ENCODE measurements around the gene TKT. TPM values are rescaled to one million over a fixed set of nuclear protein-coding genes. Genes with fewer than 3 reads are reported as not detected.

TKT gene
- polyA plus RNA-seq, 2 of the 4 experiments (the other 2 are of a cell fraction), result 628 to 1,457 TPM

DNA sequence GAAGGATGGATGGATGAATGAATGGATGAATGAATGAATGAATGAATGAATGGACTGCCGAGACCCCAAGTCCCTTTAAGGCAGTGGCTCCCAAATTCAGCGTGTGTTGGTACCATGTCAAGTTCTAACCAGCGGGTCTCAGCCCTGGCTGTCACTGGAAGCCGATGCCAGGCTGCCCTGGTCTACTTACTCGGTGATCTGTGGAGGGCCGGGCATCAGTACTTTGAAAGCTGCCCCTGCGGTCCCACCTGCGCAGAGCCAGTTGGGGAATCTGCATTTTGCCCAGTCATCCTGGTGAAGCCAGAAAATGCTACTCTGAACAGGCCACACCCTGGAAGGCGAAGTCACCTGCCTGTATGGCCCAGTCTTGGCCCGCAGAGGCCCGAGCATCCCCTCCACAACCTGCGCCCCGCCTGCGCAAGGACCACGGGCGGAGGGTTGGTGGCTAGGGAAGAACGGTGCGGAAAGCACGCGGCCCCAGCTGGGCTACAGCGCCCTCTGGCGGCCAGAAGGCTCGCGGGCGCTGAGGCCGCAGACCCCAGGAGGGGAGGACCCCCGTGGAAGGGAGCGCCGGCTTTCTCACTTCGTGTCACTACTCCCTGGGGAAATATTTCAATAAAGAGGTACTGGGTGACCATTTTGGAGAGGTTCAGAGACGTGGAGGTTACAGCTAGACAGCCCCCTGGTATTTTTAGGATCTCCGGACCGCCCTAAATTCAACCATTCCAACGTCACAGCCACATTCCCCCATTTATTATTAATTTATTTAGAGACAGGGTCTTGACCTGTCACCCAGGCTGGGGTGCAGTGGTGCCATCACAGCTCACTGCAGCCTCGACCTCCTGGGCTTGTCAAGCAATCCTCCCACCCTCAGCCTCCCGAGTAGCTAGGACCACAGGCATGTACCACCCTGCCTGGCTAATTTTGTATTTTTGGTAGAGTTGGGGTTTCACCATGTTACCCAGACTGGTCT, 59.9 kb downstream of the TKT start (continued):
- TF ChIP-seq ZFP36 (IDR thresholded peaks at IDR 0.05; ENCODE audit: borderline replicate concordance, partially characterized antibody) (no peak), MYC (IDR thresholded peaks at IDR 0.05; ENCODE audit: borderline replicate concordance, low read length) (peak; percentile 57; the same call in 1 of the 2 replicates), TFCP2L1 (CRISPR knock-in tag; IDR thresholded peaks at IDR 0.05) (peak; percentile 94), POLR2AphosphoS2 (conservative IDR thresholded peaks at IDR 0.05; ENCODE audit: low read length) (peak; percentile 74; the same call in 1 of the 2 replicates), CEBPB (IDR thresholded peaks at IDR 0.05) (no peak), RCOR1 (IDR thresholded peaks at IDR 0.05; ENCODE audit: low read depth, low read length) (no peak), CTCF (IDR thresholded peaks at IDR 0.05) (peak; percentile 90), SMC3 (IDR thresholded peaks at IDR 0.05) (peak; percentile 89), HES2 (IDR thresholded peaks at IDR 0.05) (no peak), NFE2L2 (conservative IDR thresholded peaks at IDR 0.05; ENCODE audit: low read length) (peak; percentile 34; the same call in 1 of the 2 replicates), HDAC2 (IDR thresholded peaks at IDR 0.05) (no peak), HOXA7 (CRISPR knock-in tag; IDR thresholded peaks at IDR 0.05) (0 out of 2 replicates have a peak, but pooled peaks have one; percentile 16), RARB (CRISPR knock-in tag; IDR thresholded peaks at IDR 0.05) (0 out of 2 replicates have a peak, but pooled peaks have one; percentile 29), KDM5A (IDR thresholded peaks at IDR 0.05) (no peak), ZC3H11A (IDR thresholded peaks at IDR 0.05) (no peak), JUN (IDR thresholded peaks at IDR 0.05) (no peak; a peak in 2 of 5 replicates), RAD21 (conservative IDR thresholded peaks at IDR 0.05 in 1 of 2, IDR thresholded peaks at IDR 0.05 in 1 of 2) (peak; percentile 79 to 81)
- TF ChIP-seq, protein P1, sequence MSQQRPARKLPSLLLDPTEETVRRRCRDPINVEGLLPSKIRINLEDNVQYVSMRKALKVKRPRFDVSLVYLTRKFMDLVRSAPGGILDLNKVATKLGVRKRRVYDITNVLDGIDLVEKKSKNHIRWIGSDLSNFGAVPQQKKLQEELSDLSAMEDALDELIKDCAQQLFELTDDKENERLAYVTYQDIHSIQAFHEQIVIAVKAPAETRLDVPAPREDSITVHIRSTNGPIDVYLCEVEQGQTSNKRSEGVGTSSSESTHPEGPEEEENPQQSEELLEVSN (IDR thresholded peaks at IDR 0.05; ENCODE audit: borderline replicate concordance, low read depth), result peak; percentile 80

- POLR2A ChIA-PET, result interaction anchor here (0.6 kb wide), 1 partner anchor 34 kb away, joined by 3 read pairs; no protein-coding TSS in a partner anchor
Observed at GRCh38 chr3:53195066-53195450, 60.8 kb downstream of the TKT start.

More at GRCh38 chr3:53195066-53195450, 60.8 kb downstream of the TKT start:
- CTCF ChIA-PET, result interaction anchor here (0.7 to 4.9 kb wide), 21 partner anchors 9 to 342 kb away, joined by 3 to 106 read pairs (median 7); no protein-coding TSS in a partner anchor
- Histone ChIP-seq H3K4me2 (no peak overlapping the region), H3K4me1 (peaks cover 15% of the 10 kb centered on the region), H3K4me3 (no peak overlapping the region), H3K9me3 (no peaks in the 10 kb centered on the region), H3K27ac (no peak overlapping the region)
- ATAC-seq, result peak in 1 of 2 experiments; percentile 6; a peak in 3 of 6 replicates
- TF ChIP-seq CEBPB (IDR thresholded peaks at IDR 0.05) (no peak), POLR2A (IDR thresholded peaks at IDR 0.05; ENCODE audit: low read length) (no peak), JUN (IDR thresholded peaks at IDR 0.05) (no peak), ZFP36 (IDR thresholded peaks at IDR 0.05; ENCODE audit: borderline replicate concordance, partially characterized antibody) (no peak), HDAC2 (IDR thresholded peaks at IDR 0.05) (no peak), SREBF2 (IDR thresholded peaks at IDR 0.05) (no peak), TFCP2L1 (CRISPR knock-in tag; IDR thresholded peaks at IDR 0.05) (no peak), EP300 (IDR thresholded peaks at IDR 0.05) (no peak), ZSCAN20 (CRISPR knock-in tag; IDR thresholded peaks at IDR 0.05) (no peak), RNF2 (IDR thresholded peaks at IDR 0.05; ENCODE audit: borderline replicate concordance, low read depth) (no peak), FOSL2 (IDR thresholded peaks at IDR 0.05) (no peak), FOSL2 (CRISPR knock-in tag; IDR thresholded peaks at IDR 0.05) (no peak), ELK1 (IDR thresholded peaks at IDR 0.05; ENCODE audit: low read depth, low read length) (no peak)
- TF ChIP-seq, protein P1 (IDR thresholded peaks at IDR 0.05; ENCODE audit: borderline replicate concordance, low read depth), result no peak
- WGBS (ENCODE audit: missing lambda C conversion rate), result 86% methylated on average over 10 of the region's 10 CpGs
- no peak for FAIRE-seq
- DNase-seq (ENCODE audit: low read depth in 1 of 2, low spot score in 1 of 2), result no peak

Data from A549 (cell line).